ENCODE results near the gene C2.

The C2 gene

DNA sequence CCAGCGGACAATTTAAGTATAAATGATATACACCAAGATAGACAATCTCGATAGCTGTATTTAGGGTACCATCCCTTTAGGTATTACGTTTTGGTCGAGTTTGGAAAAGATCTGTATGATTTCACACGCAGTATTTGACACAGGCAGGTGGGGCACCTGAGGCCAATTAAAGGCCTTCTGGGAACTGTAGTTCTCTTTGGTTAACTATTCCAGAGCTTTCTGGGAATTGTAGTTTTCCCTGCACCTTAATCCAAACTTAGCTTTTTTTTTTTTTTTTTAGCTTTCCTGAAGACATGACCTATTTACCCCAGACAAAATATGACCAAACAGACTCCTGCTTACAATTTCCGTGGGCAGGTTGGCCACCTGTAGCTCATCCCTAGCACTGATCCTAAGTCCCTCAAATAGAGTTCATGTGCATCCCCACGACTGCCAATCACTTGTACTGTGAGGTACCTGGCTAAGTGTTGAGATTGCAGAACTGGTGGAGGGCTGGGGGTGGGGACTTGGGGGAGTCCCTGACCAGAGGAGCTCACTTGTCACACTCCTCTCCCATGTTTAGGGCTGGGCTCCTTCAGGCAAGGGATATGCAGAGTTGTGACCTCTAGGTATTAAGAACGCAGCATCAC, 29.0 kb upstream of the C2 start:
- peak overlapping the region; percentile 94 for H3K4me3 ChIP-seq (ENCODE audit: low read depth, low read length)
- TF ChIP-seq, protein P1, sequence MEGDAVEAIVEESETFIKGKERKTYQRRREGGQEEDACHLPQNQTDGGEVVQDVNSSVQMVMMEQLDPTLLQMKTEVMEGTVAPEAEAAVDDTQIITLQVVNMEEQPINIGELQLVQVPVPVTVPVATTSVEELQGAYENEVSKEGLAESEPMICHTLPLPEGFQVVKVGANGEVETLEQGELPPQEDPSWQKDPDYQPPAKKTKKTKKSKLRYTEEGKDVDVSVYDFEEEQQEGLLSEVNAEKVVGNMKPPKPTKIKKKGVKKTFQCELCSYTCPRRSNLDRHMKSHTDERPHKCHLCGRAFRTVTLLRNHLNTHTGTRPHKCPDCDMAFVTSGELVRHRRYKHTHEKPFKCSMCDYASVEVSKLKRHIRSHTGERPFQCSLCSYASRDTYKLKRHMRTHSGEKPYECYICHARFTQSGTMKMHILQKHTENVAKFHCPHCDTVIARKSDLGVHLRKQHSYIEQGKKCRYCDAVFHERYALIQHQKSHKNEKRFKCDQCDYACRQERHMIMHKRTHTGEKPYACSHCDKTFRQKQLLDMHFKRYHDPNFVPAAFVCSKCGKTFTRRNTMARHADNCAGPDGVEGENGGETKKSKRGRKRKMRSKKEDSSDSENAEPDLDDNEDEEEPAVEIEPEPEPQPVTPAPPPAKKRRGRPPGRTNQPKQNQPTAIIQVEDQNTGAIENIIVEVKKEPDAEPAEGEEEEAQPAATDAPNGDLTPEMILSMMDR (IDR thresholded peaks at IDR 0.05; ENCODE audit: low read depth, low read length, missing control alignments): no peak
- DNase-seq (ENCODE audit: low read depth): no peak

DNA sequence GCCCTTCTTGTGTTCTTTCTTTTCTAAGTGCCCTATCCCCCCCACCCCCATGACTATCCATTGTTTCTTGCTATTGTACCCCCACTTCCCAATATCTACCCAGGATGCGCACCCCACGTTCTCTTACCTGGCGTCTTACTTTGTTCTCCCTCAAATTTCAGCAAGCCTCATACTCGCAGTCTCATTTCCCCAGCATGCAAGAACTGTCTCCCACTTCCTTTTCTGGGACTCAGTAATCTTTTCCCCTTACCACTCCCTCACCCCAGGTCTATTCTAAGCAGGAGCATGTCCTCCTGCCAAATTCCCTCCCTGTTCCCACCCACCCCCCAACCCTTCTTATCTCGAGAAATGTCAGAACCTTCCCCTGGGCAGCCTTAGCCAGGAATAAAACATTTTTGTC, 28.3 kb upstream of the C2 start:
- no peak overlapping the region for H3K4me3 ChIP-seq (ENCODE audit: low read depth, low read length)
- TF ChIP-seq, protein P1 (IDR thresholded peaks at IDR 0.05; ENCODE audit: low read depth, low read length, missing control alignments): no peak
- no peak for DNase-seq (ENCODE audit: low read depth)

- no peak for DNase-seq (ENCODE audit: low read depth)
- TF ChIP-seq, protein P1 (IDR thresholded peaks at IDR 0.05; ENCODE audit: low read depth, low read length, missing control alignments): no peak
- H3K4me3 ChIP-seq (ENCODE audit: low read depth, low read length): no peak overlapping the region
Observed at GRCh38 chr6:31899882-31900722, 27.4 kb upstream of the C2 start.

DNA sequence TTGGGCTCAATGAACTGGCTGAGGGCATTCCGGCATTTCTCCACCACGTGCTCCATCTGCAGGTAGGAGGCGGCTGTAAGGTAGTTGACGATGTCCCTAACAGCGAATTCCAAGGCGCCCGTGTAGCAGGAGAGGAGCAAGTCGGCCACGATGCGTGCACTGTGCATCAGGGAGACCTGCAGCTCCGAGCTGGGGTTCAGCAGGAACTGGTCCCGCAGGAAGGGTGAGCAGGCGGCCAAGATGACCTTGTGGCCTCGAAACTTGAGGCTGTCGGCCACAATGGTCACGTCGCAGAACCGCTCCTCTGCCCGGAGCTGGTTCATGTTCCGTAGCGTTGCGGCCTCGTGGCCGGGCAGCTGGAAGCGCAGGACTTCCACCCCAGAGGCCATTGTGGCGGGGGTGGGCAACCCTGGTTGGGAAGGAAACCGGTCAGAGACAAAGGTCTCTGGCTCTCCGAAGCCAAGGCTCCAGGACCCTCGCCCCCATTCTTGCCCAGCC, 26.6 kb upstream of the C2 start:
- H3K4me3 ChIP-seq (ENCODE audit: low read depth, low read length): peak overlapping the region; percentile 57
- TF ChIP-seq, protein P1 (IDR thresholded peaks at IDR 0.05; ENCODE audit: low read depth, low read length, missing control alignments): no peak
- DNase-seq (ENCODE audit: low read depth): no peak

DNA sequence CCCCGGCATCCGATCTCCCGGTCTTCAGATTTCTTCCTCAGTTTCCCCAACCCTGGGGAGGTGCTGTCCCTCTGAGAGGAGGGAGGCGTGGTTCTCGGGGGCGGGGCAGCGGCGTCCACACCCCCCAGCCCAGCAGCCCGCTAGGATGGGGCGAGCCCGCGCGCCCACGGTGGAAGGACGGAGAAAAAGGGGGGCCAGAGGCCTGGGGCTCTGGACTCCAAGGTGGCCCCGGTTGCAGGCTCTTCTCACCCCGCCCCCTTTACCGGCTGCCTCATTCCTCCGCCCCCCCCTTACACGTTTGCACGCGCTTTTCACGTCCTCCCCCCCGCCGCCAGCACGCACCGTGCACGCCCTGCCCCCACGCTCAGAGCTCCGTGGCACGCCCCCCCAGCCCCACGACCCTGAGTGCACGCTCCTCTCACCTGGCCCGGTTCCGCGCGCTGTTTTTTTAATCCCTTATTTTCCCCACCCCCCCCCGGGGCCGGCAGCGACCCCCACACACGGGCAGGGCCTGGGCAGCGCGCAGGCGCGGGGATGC, 26.0 kb upstream of the C2 start:
- no peak for DNase-seq (ENCODE audit: low read depth)
- TF ChIP-seq, protein P1 (IDR thresholded peaks at IDR 0.05; ENCODE audit: low read depth, low read length, missing control alignments): no peak
- peak overlapping the region; percentile 57 for H3K4me3 ChIP-seq (ENCODE audit: low read depth, low read length)

GRCh38 chr6:31901953-31902643, 25.4 kb upstream of the C2 start, which contains the start of gene ZBTB12:
TSS of gene ZBTB12 (minus strand) at chr6:31902086. CDS start at chr6:31901305, 781 bp downstream.
- peak; percentile 78 for DNase-seq (ENCODE audit: low read depth)
- TF ChIP-seq, protein P1 (IDR thresholded peaks at IDR 0.05; ENCODE audit: low read depth, low read length, missing control alignments): no peak
- H3K4me3 ChIP-seq (ENCODE audit: low read depth, low read length): peak within 1 kb of the TSS; percentile 57

Data from GM12864 (cell line).